GM19467 (cell line): ENCODE measurements around the gene CCDC106.

Experiments used
- ATAC-seq: cut with Tn5 transposase; IDR thresholded peaks from one replicate; pipeline ENCODE4 v1.9.1; 2021; ENCODE audit warnings: mild to moderate bottlenecking, moderate library complexity; ENCODE audit not compliant: unreplicated experiment

CCDC106 gene

DNA sequence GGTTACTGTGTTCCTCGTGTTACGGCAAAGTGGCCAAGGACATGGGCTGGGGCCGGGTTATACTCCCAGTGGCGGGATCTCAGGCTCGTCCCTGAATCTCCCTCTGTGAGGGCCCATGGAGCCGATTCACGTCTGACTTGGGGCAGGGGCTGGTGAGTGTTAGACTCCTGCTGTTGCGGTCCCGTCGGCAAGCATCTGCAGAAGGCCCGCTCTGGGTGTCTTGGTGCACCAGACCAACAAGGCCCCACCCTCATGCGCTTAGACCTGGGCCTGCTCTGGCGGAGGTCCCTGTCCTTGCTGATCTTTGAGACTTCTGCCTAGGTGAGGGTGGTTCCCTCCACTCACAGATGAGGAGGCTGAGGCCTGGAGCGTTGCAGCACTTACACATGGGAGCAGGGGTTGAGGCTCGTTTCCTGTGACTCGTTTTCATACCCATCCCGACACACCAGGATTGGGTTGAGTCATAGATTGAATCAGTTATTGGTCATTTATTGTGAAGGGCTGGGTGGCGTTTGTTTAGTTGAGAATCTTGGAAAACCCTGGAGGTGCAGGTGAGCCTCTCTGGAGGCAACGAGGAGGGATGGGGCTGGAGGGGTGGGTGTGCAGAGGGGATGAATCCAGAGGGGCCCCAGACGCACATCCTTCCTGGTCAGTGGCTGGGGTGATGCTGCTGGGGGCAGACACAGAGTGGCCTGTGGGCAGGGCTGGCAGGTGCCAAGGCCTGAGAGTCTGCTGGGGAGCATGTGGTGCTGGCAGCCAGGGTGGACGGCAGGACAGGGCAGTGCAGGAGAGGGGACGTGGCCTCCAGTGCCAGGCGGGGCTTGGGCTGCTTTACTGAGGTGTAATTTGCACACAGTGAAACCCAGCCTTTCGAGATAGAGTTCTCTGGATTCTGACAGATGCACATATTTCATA is 31.6 kb downstream of the CCDC106 start:
- ATAC-seq = no peak

DNA sequence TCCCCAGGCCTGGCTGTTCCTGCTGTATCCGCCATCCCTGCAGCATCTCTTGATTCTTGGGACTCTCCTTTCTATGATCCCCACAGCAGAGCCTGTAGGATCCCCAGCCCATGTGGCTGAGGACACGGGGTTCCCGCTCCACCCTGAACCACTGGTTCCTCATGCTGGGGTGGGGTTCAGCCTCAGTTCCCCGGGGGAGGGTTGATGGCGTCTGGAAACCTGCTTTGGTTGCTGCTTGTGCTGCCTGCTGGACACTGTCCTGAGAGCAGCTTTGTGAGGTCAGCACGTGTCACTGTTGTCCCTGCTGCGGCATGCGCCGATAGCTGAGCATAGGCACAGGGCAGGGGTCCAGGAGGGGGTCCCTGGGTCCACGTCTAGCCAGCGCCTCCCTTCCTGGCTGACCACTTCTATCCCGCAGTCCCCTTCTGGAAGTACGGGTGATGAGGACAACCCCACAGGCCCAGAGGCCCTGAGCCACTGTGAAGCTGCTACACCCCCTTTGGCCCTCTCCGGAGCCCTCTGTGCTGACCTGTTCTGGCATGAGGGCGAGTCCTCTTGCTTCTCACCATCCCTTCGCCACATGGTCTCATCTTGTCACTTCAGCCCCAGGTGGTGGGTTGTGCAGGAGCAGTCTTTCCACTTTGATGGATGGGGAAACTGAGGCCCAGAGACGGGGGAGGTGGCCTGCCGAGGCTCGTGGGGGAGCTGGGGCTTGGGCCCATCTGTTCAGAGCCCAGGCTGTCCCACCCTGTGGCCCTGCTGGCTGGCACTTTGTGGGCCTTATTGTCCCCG is 32.5 kb downstream of the CCDC106 start:
- no peak for ATAC-seq

DNA sequence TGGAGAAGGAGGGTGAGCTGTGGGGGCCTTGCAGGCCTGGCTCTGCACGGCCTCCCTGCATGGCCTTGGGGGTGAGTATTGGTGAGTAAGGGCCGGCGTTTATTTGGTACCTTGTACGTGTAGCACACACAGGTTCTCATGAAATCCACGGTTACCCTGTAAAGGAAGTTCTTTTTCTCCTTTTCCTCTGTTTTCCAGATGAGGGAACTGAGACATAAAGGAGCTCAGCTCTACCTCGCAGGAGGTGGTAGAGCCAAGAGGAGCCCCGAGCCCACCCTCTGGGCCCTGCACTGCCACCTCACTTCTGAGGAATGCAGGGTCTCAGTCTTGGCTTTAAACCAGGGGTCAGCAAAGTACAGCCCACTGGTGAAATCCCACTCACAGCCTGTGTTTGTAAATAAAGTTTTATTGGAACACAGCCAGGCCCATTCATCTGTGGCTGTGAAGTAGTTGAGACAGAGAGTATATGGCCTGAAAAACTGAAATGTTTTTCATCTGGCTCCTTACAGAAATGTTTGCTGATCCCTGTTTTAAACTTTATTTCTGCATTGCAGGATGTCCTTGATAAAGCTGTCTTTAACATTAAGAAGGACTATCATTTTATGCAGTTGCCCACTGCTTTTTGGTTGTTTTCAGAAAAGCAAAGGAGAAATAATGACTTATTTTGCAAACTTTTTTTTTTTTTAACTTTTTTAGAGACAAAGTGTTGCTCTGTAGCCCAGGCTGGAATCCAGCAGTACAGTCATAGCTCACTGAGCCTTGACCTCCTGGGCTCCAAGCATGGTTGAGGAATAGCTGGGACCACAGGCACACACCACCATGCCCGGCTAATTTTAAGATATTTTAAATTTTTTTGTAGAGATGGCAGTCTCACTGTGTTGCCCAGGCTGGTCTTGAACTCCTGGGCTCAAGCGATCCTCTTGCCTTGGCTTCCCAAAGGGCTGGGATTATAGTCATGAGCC is 33.4 kb downstream of the CCDC106 start:
- no peak for ATAC-seq

DNA sequence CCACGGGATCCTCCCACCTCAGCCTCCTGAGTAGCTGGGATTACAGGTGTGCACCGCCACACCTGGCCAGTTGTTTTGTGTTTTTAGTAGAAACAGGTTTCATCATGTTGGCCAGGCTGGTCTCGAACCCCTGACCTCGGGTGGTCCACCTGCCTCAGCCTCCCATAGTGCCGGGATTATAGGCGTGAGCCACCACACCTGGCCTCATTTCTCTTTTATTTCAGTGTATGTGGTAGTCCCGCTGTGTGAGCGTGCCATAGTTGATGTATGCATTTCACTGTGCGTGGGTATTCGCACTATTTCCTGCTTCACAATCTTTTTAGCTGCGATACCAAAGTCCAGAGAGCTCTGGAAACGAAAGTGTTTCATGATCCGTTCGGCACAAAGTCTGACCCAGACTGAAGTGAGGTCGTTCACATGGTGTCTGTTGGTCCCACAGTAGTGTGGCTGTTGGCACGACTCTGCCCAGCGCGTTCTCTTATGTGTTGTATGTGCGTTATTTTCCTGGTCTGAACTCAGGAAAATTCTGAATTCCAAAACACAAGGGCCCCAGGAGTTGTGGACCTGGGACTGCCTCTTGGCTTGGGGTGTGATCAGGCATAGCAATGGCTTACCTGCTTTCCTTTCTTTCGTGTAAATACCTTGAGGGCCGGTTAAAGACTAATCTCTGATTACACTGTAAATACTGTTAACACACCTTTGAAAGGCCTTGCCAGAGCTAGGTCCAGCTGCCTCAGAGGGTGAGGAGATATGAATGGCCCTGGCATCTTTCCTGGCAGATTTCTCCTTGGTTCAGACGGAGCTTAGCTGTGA is 35.6 kb downstream of the CCDC106 start:
- ATAC-seq = no peak

DNA sequence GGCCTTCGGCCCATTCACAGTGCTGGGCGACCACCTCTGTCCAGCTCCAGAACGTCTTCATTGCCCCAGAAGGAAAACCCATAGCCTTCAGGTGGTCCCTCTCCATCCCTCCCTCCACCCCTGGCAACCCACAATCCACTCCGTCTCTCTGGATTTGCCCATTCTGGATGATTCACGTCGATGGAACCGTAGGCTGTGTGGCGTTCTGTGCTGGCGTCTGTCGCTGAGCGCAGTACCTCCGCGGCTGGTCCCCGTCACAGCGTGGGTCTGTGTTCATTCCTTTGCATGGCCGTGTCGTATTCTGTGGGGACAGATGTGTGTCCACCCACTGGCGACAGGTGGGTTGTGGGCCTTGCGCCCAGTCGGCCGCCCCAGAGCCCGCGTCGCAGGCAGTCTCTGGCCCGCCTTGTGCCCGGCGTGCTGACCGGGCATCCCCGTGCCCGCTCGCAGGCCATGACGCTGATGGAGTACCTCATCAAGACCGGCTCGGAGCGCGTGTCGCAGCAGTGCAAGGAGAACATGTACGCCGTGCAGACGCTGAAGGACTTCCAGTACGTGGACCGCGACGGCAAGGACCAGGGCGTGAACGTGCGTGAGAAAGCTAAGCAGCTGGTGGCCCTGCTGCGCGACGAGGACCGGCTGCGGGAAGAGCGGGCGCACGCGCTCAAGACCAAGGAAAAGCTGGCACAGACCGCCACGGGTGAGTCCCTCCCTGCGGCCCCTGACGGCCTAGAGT is 37.1 kb downstream of the CCDC106 start:
- ATAC-seq = no peak

DNA sequence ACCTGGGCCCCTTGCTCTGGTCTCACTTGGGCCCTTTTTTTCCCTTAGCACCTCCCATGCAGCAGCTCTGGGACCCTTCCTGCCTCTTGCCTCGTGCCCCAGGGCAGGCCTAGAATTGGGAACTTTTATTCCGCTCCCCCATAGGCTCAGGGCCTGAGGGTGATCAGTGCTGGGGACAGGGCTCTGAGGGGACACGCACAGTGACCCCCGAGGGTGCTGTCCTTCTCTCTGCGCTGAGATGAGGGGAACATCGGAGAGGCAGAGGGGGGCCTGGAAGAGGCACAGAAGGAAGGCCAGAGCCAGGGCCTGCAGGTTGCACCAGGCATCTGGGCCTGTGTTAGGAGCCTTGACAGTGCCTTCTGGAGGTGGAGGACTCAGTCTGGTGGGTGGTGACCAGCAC is 37.8 kb downstream of the CCDC106 start:
- ATAC-seq = no peak

DNA sequence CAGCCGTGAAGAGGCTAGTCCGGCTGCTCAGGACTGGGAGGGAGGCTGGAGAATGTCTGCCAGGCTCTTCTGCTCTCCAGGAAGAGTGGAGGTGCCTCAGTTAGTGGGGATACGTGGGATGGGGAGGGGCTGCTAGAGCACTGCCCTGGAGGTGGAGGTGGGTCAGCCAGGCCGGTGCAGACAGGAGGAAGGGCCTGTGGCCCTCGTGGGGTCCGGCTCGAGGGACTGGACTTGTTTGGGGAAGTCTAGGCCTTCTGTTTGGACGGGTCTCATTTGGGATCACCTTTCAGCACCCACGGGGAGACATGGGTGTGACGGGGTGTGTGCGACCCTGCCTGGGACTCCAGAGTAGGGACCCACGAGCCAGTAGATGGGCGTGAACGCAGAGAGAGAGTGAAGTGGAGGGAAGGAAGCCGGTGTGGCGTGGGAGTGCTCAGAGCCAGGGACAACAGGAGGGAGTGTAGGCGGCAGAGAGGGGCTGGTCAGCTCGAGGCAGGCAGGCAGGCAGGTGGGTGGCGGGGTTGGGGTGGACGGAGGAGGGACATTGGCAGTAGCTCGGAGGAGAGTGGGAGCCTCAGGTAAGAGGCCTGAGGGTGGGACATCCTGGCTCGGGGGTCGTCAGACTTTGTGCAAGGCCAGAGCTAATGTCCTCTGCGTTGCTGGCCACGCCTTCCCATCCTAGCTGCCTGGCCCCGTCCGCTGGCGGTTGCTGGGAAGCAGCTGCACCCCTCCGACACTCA is 38.5 kb downstream of the CCDC106 start:
- no peak for ATAC-seq

DNA sequence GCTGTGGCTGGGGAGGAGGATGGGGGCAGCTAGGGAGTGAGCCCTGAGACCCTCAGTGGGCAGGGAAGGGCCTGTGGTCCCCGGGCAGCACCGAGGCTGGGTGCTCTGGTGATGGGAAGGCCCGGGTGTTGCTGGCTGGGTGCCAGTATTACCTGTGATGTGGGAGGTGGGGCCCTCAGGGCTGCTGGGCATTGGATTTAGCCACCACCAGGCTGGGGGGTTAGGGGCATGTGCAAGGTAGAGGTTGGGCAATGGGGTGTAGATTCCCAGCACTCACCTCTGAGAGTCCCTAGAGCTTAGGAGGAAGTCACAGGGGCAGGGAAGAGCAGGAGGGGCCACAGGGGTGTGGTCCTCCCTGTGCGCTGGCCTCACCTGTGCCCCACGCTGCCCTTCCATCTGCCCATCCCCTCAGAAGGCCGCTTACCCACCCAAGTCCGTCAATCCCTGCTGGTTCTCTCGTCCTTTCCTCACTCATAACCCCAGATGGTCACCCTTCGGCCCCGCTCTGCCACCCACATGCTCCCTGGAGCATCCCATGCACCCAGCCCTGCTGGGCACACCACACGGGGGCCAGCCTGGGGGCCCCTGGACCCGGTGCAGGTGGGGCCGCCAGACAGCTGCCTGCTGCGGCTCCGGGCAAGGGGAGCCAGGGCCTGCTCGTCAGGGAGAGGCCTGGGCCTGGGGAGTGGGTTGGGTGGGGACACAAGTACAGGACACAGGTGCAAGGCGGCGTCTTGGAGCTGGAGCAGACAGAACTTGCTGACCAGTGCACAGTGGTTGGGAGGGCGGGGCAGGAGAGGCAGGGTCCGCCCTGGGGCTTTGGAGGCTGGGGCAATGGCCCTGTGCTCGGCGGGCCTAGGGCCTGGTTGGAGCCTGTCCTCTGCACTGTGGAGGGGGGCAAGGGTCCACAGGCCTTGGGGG is 39.5 kb downstream of the CCDC106 start:
- no peak for ATAC-seq

DNA sequence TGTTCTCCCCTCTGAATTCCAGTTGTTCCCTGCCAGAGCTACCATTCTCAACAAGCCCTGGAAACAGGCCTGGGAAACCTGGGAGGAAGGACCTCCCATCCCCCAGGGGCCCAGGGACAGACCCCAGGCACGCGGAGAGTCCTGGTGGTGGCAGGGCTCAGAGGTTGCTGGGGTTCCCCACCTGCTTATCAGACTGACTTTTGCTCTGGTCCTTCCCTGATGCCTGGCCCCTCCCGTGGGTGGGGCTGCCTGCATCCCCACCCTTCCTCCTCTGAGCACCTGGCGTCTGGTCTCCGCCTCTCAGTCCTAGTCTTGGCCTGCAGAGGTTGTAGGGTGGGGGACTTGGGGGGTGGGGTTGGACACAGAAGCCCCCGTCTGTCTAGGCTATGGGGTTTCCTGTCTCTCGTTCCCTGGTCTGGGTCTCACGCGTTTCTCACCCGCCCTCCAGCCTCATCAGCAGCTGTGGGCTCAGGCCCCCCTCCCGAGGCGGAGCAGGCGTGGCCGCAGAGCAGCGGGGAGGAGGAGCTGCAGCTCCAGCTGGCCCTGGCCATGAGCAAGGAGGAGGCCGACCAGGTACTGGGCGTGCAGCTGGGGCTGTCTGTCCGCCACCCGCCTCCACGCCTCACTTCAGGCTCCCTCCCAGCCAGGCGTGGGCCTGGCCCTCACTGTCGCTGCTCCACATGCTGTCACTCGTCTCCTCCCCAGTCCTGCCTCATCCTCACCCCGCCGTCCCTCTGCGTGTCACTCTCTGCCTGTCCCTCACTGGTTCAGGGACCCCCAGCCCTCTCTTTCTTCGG is 40.6 kb downstream of the CCDC106 start:
- ATAC-seq = no peak

DNA sequence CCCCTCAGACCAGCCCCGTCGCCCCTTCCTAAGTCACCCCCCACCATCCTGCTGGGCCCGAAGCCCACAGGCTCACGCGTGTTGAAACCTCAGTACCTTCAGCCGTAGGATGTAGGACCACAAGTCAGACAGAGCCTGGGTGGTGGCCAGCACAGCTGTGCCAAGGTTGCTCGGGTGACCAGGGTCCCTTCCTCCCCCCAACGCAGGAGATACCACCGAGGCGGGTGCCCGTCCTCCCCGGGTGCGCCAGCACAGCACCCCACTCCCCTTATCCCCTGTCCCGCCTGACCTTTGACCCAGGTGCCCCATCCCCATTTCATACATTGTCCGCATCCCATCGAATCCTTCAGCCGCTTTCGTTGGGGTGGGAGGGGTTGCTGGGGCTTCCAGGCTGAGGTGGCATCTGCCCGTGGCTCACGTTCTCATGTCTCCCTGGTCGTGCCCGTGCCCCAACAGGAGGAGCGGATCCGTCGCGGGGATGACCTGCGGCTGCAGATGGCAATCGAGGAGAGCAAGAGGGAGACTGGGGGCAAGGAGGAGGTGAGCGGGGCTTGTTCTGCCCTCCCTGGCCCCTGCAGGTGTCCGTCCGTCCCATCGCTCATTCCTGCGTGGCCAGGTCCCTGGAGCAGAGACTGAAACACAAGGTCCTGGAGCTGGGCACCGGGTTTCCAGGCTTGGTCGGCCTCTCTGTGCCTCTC is 41.5 kb downstream of the CCDC106 start:
- ATAC-seq = no peak

DNA sequence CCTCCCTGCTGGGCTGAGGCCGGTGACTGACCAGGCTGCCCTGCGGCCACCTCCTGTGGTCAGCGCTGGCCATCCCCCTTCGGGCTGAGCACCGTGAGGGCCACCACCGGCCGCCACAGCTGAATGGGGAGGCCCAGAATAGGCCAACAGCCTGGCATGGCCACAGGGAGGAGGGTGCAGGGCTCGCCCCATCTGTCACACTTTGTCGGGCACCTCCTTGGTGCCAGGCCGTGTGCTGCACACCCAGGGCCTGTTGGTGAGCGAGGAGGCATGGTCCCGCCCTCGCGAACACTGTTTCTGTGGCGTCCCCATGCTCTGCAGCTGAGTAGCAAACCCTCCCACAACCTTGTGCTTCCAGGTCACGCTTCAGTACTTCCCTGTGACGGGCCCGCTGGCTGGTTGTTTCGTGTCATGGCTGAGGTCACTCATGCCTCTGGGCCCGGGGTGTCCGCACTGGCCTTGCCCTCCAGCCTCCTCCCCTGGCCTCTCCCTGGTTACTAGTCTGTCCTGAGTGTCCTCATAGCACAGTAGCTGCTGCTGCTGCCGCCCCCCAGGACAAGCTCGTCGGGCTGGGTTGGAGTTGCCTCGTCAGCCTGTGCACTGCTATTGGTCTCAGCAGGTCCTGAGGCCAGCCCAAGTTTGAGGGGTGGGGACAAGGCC is 42.2 kb downstream of the CCDC106 start:
- no peak for ATAC-seq

DNA sequence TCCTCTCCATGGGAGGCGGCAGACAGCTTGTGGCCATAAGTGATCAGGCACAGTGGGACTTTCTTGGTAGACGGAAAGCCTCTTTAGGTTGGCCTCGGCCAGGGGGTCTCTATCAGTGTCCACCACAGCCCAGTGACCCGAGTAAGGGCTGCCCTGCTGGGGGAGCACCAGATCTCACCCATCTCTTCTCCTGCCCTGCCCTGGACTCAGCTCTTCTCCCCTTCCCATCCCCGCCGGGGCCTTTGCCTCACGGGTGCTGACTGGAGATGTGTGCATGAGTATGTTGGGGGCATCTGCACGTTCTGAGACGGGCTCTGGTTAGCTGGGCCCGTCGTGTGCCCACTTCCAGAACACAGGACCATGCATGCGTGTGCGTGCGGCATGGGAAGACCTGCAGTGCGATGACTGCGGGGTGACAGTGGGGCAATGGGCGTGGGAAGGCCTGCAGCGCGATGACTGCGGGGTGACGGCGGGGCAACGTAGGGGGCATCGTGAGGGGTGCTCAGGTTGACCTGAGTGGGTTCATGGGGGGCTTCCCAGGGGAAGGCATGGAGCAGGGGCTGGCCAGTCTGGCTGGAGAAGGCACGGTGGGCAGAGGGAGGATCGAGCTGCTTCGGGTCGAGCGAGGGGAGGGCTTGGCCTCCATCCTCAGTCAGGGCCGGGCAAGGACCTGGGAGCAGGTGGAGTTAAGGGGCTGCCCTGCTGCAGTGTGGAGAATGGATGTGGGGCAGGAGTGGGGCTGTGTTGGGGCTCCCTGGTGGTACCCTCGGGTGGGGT is 42.9 kb downstream of the CCDC106 start:
- no peak for ATAC-seq

DNA sequence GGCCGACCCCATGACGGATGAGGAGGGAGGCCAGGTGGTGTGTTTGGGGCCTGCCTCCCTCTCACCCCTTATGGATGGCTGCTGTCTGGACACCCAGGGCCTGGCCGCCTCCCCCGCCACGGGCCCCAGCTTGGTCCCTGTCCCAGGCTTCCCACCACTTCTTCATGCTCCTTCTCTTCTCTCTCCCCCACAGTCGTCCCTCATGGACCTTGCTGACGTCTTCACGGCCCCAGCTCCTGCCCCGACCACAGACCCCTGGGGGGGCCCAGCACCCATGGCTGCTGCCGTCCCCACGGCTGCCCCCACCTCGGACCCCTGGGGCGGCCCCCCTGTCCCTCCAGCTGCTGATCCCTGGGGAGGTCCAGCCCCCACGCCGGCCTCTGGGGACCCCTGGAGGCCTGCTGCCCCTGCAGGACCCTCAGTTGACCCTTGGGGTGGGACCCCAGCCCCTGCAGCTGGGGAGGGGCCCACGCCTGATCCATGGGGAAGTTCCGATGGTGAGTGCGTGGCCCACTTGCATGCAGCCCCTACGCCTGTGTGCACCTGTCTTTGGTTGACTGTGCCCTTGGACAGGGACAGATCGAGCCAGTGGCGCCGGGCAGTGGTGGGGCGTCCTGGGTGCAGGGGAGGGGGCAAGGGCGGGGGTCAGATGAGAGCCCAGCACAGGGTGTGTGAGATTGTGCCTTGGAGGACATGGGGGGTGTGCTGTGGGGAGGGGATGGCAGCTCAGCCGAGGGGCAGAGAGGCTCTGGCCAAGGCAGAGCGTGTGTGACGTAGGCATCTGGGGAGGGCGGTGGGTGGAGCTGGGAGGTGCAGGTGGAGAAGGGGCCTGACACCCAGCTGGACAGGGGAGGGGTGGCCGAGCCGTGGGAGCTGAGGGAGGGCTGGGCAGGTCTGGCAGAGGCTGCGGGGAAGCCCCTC is 43.8 kb downstream of the CCDC106 start:
- ATAC-seq = no peak

DNA sequence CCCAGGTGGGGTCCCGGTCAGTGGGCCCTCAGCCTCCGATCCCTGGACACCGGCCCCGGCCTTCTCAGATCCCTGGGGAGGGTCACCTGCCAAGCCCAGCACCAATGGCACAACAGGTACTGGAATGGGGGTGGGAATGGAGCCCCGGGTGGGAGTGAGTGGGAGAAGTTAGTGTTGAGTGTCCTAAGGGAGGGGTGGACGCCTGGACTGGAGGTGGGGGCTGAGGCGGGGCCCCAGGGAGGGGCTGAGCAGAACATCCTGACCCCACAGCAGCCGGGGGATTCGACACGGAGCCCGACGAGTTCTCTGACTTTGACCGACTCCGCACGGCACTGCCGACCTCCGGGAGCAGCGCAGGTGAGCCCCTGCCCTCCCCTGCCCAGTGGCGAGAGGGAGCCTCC is 44.7 kb downstream of the CCDC106 start:
- ATAC-seq = no peak
